GM10266 (cell line): Measurements from ENCODE around the gene ATP2B2.

Experiments used
- DNase-seq: peaks from one replicate; pipeline ENCODE4 v3.0.0; 2012; ENCODE audit errors: extremely low spot score
- CTCF ChIP-seq: IDR thresholded peaks from 2 replicates; pipeline ENCODE4 v1.5.1; 2012; ENCODE audit warnings: mild to moderate bottlenecking, low read depth; ENCODE audit not compliant: control insufficient read depth, insufficient read depth; ENCODE audit errors: missing control alignments

ATP2B2 gene

GRCh38 chr3:10505791-10506585 lies 602 bp upstream of the ATP2B2 start:
- TF ChIP-seq CTCF, result no peak
- no peak for DNase-seq

GRCh38 chr3:10504171-10505049 lies 976 bp downstream of the ATP2B2 start:
- TF ChIP-seq CTCF, result no peak

DNA sequence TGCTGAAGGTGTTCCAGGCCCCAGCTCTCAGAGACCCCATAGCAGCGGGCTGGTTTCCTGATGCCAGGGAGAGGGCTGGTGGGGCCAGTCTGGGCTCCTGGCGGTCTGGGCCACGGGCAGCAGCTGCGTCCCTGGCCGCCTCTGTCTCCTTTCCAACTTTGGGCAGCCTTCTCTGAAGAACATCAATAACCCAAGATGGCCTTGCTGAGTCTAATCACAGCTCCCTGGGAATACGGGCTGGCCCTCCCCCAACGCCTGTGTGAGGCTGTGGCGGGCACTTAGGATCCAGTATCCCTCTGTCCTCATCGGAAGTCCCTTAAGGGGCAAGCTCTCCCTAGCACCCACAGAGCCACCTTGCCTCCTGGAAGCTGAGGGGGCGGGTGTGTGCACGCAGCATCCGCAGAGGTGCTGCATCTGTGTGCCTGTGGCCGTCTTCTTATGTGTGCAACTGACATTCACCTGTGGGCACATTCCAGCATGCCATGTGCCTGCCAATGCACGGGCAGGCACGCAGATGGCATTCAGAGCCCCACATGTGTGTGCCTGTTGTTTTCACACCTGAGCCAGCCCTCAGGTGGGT lies 2.1 kb downstream of the ATP2B2 start:
- TF ChIP-seq CTCF, result no peak

More at GRCh38 chr3:10504171-10505049, 976 bp downstream of the ATP2B2 start:
- no peak for DNase-seq

DNA sequence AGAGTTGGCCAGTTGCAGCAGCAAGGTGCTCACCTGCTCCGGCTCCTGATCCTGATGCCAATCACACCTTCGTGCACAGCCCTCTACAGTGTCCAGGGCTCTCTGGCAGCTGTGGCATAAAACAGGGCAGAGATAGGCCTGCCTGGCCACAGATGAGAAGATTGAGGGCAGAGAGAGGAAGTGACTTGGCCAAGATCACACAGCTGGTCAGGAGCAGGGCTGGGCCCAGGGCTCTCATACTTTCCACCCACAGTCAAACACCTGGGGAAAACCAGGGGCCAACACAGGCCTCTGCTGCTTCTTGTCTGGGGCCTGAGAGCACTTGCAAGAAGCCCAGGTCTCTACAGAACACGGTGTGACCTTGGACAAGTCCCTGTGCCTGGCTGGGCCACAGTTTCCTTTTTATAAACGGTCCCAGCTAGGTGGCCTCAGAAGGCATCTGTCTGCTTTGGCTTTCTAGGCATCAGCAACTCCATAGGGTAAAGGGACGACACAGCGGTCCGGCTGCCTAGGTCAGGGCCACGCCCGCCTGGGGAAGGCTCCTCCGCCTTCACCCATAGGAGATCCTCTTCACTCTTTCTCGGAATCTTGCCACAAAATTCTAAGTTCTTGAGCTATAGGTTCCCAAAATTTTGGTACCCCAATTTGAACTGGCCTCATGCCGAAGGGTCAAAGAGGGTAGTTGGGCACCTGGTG lies 3.1 kb downstream of the ATP2B2 start:
- DNase-seq, result no peak
- TF ChIP-seq CTCF, result no peak

More for the DNA sequence above, 2.1 kb downstream of the ATP2B2 start:
- no peak for DNase-seq

DNA sequence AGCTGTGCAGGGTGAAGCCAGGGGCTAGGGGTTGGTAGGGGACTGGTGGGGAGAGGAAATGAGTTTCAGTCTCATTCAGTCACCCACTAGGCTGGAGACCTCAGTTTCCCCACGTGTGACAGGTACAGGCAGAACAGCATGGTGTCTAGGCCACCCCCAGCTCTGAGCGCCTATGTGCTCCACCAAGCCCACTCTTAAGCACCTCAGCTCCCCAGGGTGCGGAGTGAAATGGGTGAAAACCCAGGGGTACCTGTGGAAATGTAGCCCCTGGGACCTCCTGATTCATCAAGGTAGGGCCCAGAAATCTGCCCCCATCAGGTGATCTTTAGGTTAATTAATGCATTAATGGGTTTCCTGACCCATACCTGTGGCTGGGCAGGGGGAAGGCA lies 3.7 kb downstream of the ATP2B2 start:
- DNase-seq, result no peak
- no peak for TF ChIP-seq CTCF

DNA sequence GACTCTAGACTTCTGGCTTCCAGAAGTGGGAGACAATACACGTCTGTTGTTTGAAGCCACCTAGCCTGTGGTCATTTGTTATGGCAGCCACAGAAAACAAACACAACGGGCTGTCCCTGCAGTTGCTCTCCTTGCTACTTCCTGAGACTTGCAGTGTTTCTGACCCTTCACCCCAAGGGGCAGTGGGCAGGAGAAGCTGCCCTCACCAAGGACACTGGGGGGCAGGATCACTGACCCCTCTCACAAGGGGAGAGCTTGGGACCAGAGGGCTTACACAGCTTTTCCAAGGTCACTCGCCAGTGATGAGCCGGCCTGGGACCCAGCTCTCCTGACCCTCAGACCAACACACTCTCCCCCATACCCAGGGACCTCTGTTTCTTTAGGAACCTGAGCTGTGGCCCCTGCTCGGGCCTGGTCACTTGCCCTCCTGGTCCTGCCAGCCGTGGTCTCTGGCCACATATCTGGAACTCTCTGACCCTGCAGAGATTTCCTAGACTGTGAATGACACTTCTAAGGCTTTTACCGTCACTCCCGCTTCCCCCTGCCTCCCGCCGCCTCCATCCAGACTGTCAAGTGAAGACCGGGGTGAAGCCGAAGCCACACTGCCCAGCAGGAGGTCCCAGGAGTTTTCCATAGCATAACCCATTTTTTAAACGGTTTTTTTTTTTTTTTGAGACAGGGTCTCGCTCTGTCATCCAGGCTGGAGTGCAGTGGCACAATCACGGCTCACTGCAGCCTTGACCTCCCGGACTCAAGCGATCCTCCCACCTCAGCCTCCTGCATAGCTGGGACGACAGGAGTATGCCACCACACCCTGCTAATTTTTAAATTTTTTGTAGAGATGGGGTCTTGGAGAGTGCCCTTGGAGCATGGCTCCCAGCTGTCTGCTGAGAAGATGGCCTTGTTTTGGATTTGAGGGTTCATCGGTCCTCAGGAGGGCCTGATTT lies 4.4 kb downstream of the ATP2B2 start:
- no peak for DNase-seq
- no peak for TF ChIP-seq CTCF
